WTC11 (cell line): ENCODE data around the gene AGPAT4.

ENCODE experiments used
- CREM ChIP-seq: sonication (generic); formaldehyde crosslinking; IDR thresholded peaks from 2 replicates; pipeline ENCODE4 v1.8.1; 2022; ENCODE audit warnings: mild to moderate bottlenecking, missing genetic modification reagents, moderate library complexity
- ESRRA ChIP-seq: sonication (generic); formaldehyde crosslinking; IDR thresholded peaks from 2 replicates; pipeline ENCODE4 v1.8.1; 2022; ENCODE audit warnings: mild to moderate bottlenecking, missing genetic modification reagents, borderline replicate concordance
- HMGA2 ChIP-seq: fragments of 250-450 bp; sonication (Bioruptor Pico); IDR thresholded peaks from 2 replicates; pipeline ENCODE4 v1.4.0; 2021; ENCODE audit warnings: mild to moderate bottlenecking, moderate library complexity
- JUN ChIP-seq: sonication (generic); formaldehyde crosslinking; IDR thresholded peaks from 2 replicates; pipeline ENCODE4 v1.8.0; 2023; ENCODE audit warnings: mild to moderate bottlenecking, missing genetic modification reagents
- NR2C2 ChIP-seq: sonication (generic); formaldehyde crosslinking; IDR thresholded peaks from 2 replicates; pipeline ENCODE4 v1.8.0; 2022; ENCODE audit warnings: mild to moderate bottlenecking, missing genetic modification reagents
- ZBTB21 ChIP-seq: sonication (generic); formaldehyde crosslinking; IDR thresholded peaks from 2 replicates; pipeline ENCODE4 v1.8.1; 2023; ENCODE audit warnings: mild to moderate bottlenecking, missing genetic modification reagents, borderline replicate concordance
- ZNF416 ChIP-seq: fragments of 250-450 bp; sonication (Bioruptor Pico); IDR thresholded peaks from 2 replicates; pipeline ENCODE4 v1.9.0; 2021; ENCODE audit warnings: mild to moderate bottlenecking, inconsistent platforms
- TF ChIP-seq, protein P1 (sequence below): fragments of 200-600 bp; IDR thresholded peaks from 2 replicates; pipeline ENCODE4 v1.8.0; 2022; ENCODE audit warnings: antibody characterized with exemption
- TF ChIP-seq, protein P2 (sequence below): sonication (generic); formaldehyde crosslinking; IDR thresholded peaks from 2 replicates; pipeline ENCODE4 v1.8.0; 2023; ENCODE audit warnings: missing genetic modification reagents, mild to moderate bottlenecking, borderline replicate concordance

DNA sequence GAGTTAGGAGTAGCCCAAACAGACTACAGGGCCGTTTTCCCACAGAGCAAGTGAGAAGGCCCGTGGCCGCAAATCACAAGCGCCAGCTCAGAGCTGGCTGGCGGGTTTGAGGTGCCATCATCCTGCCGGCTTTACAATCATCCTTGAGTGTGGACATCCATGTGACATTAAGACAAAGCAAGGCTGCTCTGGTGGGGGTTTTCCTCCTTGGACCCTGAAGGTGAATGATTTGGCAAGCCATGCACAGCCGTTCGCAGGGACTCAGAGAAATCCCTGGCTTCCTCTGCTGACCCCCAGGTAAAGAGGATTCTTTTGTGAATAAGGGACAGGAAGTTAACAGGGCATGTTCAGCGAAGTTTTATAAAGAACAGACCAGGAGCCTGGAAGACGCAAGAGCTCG, 137.2 kb downstream of the AGPAT4 start:
- TF ChIP-seq, protein P1, sequence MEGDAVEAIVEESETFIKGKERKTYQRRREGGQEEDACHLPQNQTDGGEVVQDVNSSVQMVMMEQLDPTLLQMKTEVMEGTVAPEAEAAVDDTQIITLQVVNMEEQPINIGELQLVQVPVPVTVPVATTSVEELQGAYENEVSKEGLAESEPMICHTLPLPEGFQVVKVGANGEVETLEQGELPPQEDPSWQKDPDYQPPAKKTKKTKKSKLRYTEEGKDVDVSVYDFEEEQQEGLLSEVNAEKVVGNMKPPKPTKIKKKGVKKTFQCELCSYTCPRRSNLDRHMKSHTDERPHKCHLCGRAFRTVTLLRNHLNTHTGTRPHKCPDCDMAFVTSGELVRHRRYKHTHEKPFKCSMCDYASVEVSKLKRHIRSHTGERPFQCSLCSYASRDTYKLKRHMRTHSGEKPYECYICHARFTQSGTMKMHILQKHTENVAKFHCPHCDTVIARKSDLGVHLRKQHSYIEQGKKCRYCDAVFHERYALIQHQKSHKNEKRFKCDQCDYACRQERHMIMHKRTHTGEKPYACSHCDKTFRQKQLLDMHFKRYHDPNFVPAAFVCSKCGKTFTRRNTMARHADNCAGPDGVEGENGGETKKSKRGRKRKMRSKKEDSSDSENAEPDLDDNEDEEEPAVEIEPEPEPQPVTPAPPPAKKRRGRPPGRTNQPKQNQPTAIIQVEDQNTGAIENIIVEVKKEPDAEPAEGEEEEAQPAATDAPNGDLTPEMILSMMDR: no peak
- TF ChIP-seq, protein P2, sequence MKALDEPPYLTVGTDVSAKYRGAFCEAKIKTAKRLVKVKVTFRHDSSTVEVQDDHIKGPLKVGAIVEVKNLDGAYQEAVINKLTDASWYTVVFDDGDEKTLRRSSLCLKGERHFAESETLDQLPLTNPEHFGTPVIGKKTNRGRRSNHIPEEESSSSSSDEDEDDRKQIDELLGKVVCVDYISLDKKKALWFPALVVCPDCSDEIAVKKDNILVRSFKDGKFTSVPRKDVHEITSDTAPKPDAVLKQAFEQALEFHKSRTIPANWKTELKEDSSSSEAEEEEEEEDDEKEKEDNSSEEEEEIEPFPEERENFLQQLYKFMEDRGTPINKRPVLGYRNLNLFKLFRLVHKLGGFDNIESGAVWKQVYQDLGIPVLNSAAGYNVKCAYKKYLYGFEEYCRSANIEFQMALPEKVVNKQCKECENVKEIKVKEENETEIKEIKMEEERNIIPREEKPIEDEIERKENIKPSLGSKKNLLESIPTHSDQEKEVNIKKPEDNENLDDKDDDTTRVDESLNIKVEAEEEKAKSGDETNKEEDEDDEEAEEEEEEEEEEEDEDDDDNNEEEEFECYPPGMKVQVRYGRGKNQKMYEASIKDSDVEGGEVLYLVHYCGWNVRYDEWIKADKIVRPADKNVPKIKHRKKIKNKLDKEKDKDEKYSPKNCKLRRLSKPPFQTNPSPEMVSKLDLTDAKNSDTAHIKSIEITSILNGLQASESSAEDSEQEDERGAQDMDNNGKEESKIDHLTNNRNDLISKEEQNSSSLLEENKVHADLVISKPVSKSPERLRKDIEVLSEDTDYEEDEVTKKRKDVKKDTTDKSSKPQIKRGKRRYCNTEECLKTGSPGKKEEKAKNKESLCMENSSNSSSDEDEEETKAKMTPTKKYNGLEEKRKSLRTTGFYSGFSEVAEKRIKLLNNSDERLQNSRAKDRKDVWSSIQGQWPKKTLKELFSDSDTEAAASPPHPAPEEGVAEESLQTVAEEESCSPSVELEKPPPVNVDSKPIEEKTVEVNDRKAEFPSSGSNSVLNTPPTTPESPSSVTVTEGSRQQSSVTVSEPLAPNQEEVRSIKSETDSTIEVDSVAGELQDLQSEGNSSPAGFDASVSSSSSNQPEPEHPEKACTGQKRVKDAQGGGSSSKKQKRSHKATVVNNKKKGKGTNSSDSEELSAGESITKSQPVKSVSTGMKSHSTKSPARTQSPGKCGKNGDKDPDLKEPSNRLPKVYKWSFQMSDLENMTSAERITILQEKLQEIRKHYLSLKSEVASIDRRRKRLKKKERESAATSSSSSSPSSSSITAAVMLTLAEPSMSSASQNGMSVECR (CRISPR knock-in tag): no peak
- TF ChIP-seq NR2C2 (CRISPR knock-in tag) (no peak), HMGA2 (no peak), ZBTB21 (CRISPR knock-in tag) (no peak), CREM (no peak), ZNF416 (CRISPR knock-in tag) (no peak), JUN (no peak), ESRRA (CRISPR knock-in tag) (no peak)
